Keratinocyte (primary cell): ENCODE results near the gene IFRD2. TPM values are rescaled to one million over a fixed set of nuclear protein-coding genes. Genes with fewer than 3 reads are reported as not detected.

Source experiments
- DNase-seq: peaks from one replicate; pipeline ENCODE4 v3.0.0-alpha.2; 2011; ENCODE audit warnings: low read depth, missing footprints, low spot score
- FAIRE-seq: peaks from 2 replicates; lab custom pipeline; 2011; peaks lifted over from hg19 to GRCh38; lab: Jason Lieb, UNC
- H2AFZ ChIP-seq: 2 replicates; pipeline ENCODE4 v1.6.0; 2012; ENCODE audit warnings: low read length, control low read depth, inconsistent platforms; ENCODE audit not compliant: control insufficient read depth
- H3K27ac ChIP-seq: 2 replicates; pipeline ENCODE4 v1.5.1; 2011; ENCODE audit warnings: low read length; ENCODE audit not compliant: control insufficient read depth, insufficient read depth
- H3K27me3 ChIP-seq: 3 replicates; pipeline ENCODE4 v1.6.0; 2011; ENCODE audit warnings: low read length; ENCODE audit not compliant: control insufficient read depth, insufficient read depth; ENCODE audit errors: extremely low read depth
- H3K36me3 ChIP-seq, 2 experiments: 2 replicates in 1 of 2; 3 replicates in 1 of 2; pipeline ENCODE4 v1.5.1; 2011; ENCODE audit warnings: low read length in 2 of 2, mild to moderate bottlenecking in 1 of 2; ENCODE audit not compliant: control insufficient read depth in 2 of 2, insufficient read depth in 2 of 2; ENCODE audit errors: extremely low read depth in 1 of 2
- H3K4me1 ChIP-seq: 3 replicates; pipeline ENCODE4 v1.5.1; 2011; ENCODE audit warnings: low read length; ENCODE audit not compliant: control insufficient read depth, insufficient read depth; ENCODE audit errors: extremely low read depth
- H3K4me2 ChIP-seq: 3 replicates; pipeline ENCODE4 v1.6.0; 2011; ENCODE audit warnings: low read depth, low read length; ENCODE audit not compliant: control insufficient read depth, insufficient read depth; ENCODE audit errors: extremely low read depth
- H3K4me3 ChIP-seq, 3 experiments: fragments of 200-600 bp in 1 of 3; sonication (generic) in 1 of 3; 2 replicates in 2 of 3; 3 replicates in 1 of 3; pipeline ENCODE4 v1.5.1; 2011 to 2016; ENCODE audit warnings: low read length in 3 of 3, mild to moderate bottlenecking in 3 of 3, control low read depth in 2 of 3, inconsistent platforms in 1 of 3, low read depth in 1 of 3, mixed read lengths in 1 of 3, mixed run types in 1 of 3, moderate library complexity in 1 of 3; ENCODE audit not compliant: control insufficient read depth in 2 of 3, insufficient read depth in 2 of 3; ENCODE audit errors: extremely low read depth in 1 of 3
- H3K79me2 ChIP-seq: 2 replicates; pipeline ENCODE4 v1.6.0; 2012; ENCODE audit warnings: low read length; ENCODE audit not compliant: control insufficient read depth, insufficient read depth
- H3K9ac ChIP-seq: 3 replicates; pipeline ENCODE4 v1.6.0; 2011; ENCODE audit warnings: low read length; ENCODE audit not compliant: control insufficient read depth, insufficient read depth; ENCODE audit errors: extremely low read depth
- H3K9me1 ChIP-seq: 3 replicates; pipeline ENCODE4 v1.6.0; 2011; ENCODE audit warnings: low read length; ENCODE audit not compliant: control insufficient read depth, insufficient read depth; ENCODE audit errors: extremely low read depth
- H3K9me3 ChIP-seq: 2 replicates; pipeline ENCODE4 v1.5.1; 2012; ENCODE audit warnings: low read depth, low read length; ENCODE audit not compliant: control insufficient read depth
- H4K20me1 ChIP-seq: 3 replicates; pipeline ENCODE4 v1.6.0; 2011; ENCODE audit warnings: low read length; ENCODE audit not compliant: control insufficient read depth, insufficient read depth; ENCODE audit errors: extremely low read depth
- CTCF ChIP-seq, 3 experiments: IDR thresholded peaks in 1 of 3; conservative IDR thresholded peaks in 1 of 3; optimal IDR thresholded peaks in 1 of 3; 2 replicates in 2 of 3; 3 replicates in 1 of 3; pipeline versions ENCODE3 to v1.5.1; 2011; ENCODE audit warnings: low read length in 3 of 3, mild to moderate bottlenecking in 3 of 3, moderate library complexity in 2 of 3, control low read depth in 1 of 3, inconsistent platforms in 1 of 3; ENCODE audit not compliant: insufficient read depth in 2 of 3; ENCODE audit errors: extremely low read depth in 1 of 3
- EZH2 ChIP-seq: IDR thresholded peaks from one replicate; pipeline ENCODE4 v1.6.1; 2012; ENCODE audit warnings: inconsistent platforms, mild to moderate bottlenecking, low read length, moderate library complexity
- dilution Hi-C: fragments of 300-500 bp; cut with MboI; formaldehyde crosslinking; loops from one replicate; pipeline ENCODE4 v1.7.0; 2020; ENCODE audit warnings: low sequenced_read_pairs; ENCODE audit not compliant: extremely low pct_ligation_motif_present
- polyA plus RNA-seq, 5 experiments: library from polyadenylated mRNA; depleted of rRNA in 3 of 5; stranded (reverse) in 3 of 5; stranded (forward) in 1 of 5; unstranded in 1 of 5; fragments of >200 nt; gene quantifications; 1 replicate in 1 of 5; 2 replicates in 3 of 5; 3 replicates in 1 of 5; pipeline versions ENCODE4 v1.2.1 to v1.2.3, GENCODE V29; 2011 to 2012; ENCODE audit warnings: missing spikeins in 2 of 5, low read depth in 1 of 5, low replicate concordance in 1 of 5

IFRD2 gene
- polyA plus RNA-seq, 1 donor (not counting 4 experiments of a cell fraction or from before 2014, with no cell fraction given): 50.3 TPM

- Histone ChIP-seq H3K4me2 (peak overlapping the region; percentile 59), H4K20me1 (no peaks in the 10 kb centered on the region), H3K4me1 (peaks cover 29% of the 10 kb centered on the region), H3K9ac (no peak overlapping the region), H2AFZ (no peak overlapping the region), H3K4me3 (no peak overlapping the region), H3K9me1 (peaks cover 2% of the 10 kb centered on the region), H3K79me2 (no peaks in the 10 kb centered on the region), H3K9me3 (no peaks in the 10 kb centered on the region), H3K27me3 (peaks cover 20% of the 10 kb centered on the region), H3K27ac (no peak overlapping the region), H3K36me3 (no peaks in the 10 kb centered on the region)
- DNase-seq (no peak), FAIRE-seq (peak; percentile 55)
- dilution Hi-C loops: no loop called here
- no peak for TF ChIP-seq EZH2
- no peak for TF ChIP-seq CTCF (optimal IDR thresholded peaks at IDR 0.05 in 1 of 3, IDR thresholded peaks at IDR 0.05 in 1 of 3, conservative IDR thresholded peaks at IDR 0.05 in 1 of 3; ENCODE audit: extremely low read depth in 1 of 3, insufficient read depth in 2 of 3, low read length in 3 of 3)
Measured at GRCh38 chr3:50269977-50270413, 22.2 kb downstream of the IFRD2 start.

GRCh38 chr3:50269460-50269859 lies 22.8 kb downstream of the IFRD2 start:
- Histone ChIP-seq H4K20me1 (no peaks in the 10 kb centered on the region), H3K27me3 (peaks cover 18% of the 10 kb centered on the region), H3K27ac (no peak overlapping the region), H3K9me1 (peaks cover 2% of the 10 kb centered on the region), H3K4me1 (peaks cover 35% of the 10 kb centered on the region), H2AFZ (no peak overlapping the region), H3K79me2 (no peaks in the 10 kb centered on the region), H3K9me3 (no peaks in the 10 kb centered on the region), H3K9ac (no peak overlapping the region), H3K4me3 (no peak overlapping the region), H3K4me2 (peak overlapping the region; percentile 59), H3K36me3 (no peaks in the 10 kb centered on the region)
- no peak for FAIRE-seq
- DNase-seq: no peak
- dilution Hi-C loops: no loop called here
- TF ChIP-seq CTCF (optimal IDR thresholded peaks at IDR 0.05 in 1 of 3, IDR thresholded peaks at IDR 0.05 in 1 of 3, conservative IDR thresholded peaks at IDR 0.05 in 1 of 3; ENCODE audit: extremely low read depth in 1 of 3, insufficient read depth in 2 of 3, low read length in 3 of 3): no peak
- TF ChIP-seq EZH2: no peak
